GM21367 (cell line): Measurements from ENCODE around the gene ENO1.

Experiments used
- ATAC-seq: cut with Tn5 transposase; IDR thresholded peaks from one replicate; pipeline ENCODE4 v1.9.1; 2021; ENCODE audit not compliant: unreplicated experiment

ENO1 gene

DNA sequence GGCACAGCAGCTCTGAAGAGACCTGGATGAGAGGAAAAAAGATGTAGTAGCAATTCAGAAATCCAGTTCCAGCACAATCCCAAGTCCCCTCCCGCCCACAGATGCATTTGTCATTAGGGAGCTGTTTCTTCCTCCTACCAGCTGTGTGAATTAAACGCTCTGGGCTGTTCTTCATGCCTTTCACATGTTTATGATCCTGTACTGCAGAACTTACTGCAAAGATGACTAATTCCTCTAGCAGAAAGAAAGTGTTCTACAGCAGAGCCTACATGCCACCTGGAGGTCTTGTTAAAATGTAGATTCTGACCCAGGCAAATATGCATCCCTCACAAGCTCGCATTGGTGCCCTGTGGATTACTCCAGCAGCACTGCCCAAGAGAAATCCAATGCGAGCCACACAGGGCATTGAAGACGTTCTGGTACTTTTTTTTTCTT, 6.5 kb downstream of the ENO1 start:
- ATAC-seq: no peak

- no peak for ATAC-seq
These were observed 6.9 kb downstream of the ENO1 start for GRCh38 chr1:8871539-8871935.

DNA sequence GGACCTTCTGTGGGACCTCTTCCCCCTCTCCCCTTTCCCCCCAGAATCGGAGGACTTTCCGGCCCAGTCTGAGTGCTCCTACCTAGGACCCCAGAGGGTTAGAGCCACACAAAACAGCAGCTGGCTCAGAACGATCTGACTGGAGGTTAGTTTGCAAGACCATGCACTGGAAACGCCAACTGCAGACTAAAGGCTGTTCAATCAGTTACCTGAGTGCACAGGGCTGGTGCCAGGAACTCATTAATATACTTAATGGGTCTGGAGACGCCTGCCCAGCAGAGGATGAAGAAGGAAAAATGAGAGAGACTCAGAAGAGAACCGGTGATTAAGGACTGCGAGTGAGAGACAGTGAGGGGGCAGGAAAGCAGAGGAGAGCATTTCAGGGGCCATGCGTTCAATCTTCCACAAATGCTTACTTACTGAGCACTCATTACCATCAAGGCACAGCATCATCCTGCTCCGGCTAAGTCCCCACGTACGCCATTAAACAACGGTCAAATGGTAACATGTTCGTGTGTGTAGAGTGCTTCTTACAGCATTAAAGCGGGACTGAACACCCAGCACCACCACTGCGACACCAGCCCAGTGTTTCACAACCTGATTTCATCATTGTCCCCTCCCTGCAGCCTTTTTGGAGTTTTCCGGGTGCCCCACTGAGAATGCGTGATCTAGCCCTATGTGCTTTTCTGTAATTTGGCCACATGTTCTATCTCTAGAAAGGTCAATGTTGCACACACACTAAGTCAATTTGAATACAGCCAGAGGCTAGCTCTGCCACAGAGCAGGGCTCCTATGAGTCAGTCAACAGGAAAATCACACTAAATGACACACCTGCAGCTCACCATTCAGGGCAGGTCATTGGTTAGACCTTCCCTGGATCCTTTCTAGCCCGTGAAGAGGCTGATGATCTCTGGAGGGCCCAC, 7.6 kb downstream of the ENO1 start:
- ATAC-seq: no peak

- no peak for ATAC-seq
These were observed 8.4 kb downstream of the ENO1 start for GRCh38 chr1:8870103-8870502.

- ATAC-seq: no peak
These were observed 10.5 kb downstream of the ENO1 start for GRCh38 chr1:8867878-8868567.

DNA sequence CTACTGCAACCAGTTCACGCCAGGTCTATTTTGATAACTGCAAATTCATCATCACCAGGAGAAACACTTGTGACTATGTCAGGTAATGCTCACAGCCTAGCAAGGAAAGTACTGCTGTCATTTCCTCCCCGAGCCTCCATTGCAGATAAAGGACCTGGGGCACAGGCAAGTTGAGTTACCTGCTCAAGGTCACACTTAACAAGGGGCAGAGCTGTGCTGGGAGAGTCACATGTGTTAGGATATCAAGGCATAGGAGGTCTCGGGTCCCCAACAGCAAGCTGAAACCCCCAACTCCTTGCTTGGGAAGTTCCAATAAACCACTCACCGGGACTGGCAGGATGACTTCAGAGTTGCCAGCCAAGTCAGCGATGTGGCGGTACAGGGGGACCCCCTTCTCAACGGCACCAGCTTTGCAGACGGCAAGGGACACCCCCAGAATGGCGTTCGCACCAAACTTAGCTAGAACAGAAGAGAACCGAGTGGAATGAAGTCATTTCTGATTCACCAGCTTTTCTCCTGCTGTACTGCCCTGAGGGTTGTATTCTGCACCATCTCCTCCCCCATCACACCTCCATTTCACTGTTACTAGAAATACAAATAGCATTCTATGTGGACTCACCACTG, 11.6 kb downstream of the ENO1 start:
- no peak for ATAC-seq

GRCh38 chr1:8866173-8866791, 12.2 kb downstream of the ENO1 start:
- no peak for ATAC-seq

DNA sequence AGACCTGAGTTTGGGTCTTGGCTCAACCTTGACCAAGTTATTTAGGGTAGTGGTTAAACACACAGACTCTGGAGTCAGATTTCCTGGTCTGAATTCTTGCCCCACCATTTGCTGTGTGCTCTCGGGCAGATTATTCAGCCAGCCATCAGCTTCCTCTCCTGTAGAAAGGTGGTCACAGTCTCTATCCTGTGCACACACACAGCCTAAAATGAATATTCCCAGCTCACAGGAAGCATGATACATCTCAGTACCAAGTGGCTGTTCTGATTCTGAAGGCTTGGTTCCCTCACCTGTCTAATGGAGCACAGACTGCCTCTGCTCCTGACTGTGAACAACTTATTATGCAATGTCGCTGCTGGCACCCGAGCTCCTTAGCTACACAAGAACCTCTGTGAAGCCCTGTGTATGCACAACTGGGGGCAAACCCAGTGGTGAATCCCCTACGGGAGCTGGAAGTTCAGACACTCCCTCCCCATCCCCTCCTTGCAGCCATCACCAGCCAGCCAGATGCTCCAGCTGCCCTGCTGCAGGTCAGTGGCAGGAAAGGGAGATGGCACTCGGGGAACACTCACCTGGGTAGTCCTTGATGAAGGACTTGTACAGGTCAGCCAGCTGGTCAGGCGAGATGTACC, 13.7 kb downstream of the ENO1 start:
- no peak for ATAC-seq

DNA sequence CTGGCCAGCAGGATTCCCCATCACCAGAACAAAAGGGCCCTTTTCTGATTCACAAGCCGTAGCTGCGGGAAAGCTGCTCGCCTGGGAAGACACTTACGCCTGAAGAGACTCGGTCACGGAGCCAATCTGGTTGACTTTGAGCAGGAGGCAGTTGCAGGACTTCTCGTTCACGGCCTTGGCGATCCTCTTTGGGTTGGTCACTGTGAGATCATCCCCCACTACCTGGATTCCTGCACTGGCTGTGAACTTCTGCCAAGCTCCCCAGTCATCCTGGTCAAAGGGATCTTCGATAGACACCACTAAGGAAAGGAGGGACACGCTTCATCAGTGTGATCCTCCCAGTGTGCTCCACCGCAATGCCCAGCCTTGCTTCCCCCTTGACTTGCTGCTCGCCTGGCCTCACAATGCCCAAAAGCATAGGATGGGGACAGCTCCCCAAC, 14.7 kb downstream of the ENO1 start:
- ATAC-seq: no peak

- ATAC-seq: no peak
These were observed 15.3 kb downstream of the ENO1 start for GRCh38 chr1:8863138-8863537.

DNA sequence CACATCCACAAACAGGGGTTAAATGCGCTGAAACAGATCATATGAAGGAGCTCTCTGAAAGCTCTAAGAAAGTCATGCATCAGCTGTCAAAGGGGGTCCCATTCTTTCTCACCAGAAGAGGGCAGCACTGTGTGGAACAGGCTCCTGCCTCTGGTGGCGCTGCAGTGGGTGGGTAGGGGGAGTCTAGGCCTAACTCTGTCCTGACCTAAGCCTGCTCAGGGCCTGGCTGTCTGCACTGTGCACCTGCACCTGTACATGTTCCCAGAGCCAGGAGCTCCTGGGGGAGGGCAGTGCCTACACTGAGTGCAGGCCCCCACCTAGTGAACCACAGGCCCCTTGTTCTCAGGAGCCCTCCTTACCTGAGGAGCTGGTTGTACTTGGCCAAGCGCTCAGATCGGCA, 16.0 kb downstream of the ENO1 start:
- no peak for ATAC-seq

GRCh38 chr1:8860738-8861516, 17.6 kb downstream of the ENO1 start:
- ATAC-seq: no peak

GRCh38 chr1:8858888-8859706, 19.4 kb downstream of the ENO1 start:
- no peak for ATAC-seq

- ATAC-seq: no peak
These were observed 20.3 kb downstream of the ENO1 start for GRCh38 chr1:8858112-8858668.

DNA sequence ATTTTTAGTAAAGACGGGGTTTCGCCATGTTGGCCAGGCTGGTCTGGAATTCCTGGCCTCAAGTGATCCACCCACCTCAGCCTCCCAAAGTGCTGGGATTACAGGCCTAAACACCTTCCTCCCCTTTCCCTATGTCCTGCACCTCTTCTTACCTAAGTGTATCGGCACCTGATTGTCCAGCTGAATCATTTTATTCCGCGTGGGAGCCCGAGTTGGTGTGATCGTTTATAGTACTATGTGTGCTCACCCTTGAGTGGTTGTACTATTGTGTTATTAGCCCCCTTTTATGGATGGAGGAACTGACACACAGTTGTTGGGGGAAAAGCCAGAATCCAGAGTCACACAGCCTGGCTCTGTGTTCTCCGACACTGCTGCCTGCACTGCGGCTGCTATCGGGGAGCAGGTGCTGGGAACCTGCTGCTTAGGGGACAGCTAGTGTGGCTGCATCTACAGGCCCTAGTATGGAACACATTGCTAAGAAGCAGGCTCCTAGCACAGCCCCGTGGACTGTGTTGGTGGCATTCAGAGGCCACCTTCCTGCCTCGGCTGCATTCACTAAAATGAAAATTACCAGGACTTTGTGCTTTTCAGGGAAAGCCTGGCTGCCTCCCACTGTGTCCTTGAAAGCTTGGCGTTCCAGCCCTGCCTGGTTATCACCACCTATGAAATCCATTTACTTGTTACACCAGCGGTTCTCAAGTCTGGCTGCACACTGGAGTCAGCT, 21.6 kb downstream of the ENO1 start:
- ATAC-seq: no peak

- no peak for ATAC-seq
These were observed 24.2 kb downstream of the ENO1 start for GRCh38 chr1:8854240-8854639.

- no peak for ATAC-seq
These were observed 27.4 kb downstream of the ENO1 start for GRCh38 chr1:8851060-8851459.

DNA sequence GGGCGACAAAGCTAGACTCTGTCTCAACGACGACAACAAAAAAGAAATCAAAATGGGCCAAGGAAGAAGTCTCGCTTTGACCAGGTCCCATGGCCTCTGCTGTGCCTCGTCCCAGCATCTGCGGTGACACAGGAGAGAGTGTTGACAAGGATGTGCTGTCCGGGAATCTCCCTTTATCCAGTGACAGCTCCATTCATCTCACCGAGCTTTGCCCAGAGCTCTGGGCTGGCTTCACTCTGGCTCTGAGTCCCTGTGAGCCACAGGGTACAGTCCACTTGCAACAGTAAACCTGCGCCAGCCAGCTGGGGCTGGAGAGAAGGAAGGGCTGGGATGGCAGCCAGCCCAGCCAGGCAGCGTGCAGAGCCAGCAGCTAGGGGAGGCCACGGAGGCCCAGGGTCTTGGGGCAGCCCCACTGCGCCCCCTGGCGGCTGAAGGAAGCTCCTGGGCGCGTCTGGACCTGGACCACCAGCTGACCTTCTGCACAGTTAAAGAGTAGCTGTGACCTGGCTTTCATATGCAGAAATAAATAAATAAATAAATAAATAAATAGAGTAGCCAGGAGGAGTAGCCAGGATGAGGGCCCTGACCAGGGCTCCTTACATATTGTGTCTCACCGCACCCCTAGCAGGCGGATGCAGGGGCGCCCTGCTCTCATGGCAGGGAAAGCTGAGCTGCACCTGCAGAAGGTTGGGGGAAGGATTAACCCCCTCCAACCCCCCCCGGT, 29.7 kb downstream of the ENO1 start:
- no peak for ATAC-seq
